SK-N-SH (cell line): ENCODE data around the gene PALM.

Experiments
- CTCF ChIP-seq: fragments of 200-600 bp; sonication (generic); IDR thresholded peaks from 2 replicates; pipeline ENCODE4 v1.6.1; 2017; ENCODE audit warnings: antibody characterized with exemption, mild to moderate bottlenecking, moderate library complexity
- JUND ChIP-seq: IDR thresholded peaks from 2 replicates; pipeline ENCODE4 v1.4.0; 2012
- REST ChIP-seq: IDR thresholded peaks from 2 replicates; pipeline ENCODE4 v1.6.1; 2012; ENCODE audit warnings: mild to moderate bottlenecking, low read depth, low read length, moderate library complexity
- USF2 ChIP-seq: fragments of 150-350 bp; IDR thresholded peaks from 2 replicates; pipeline ENCODE4 v1.6.1; 2017; ENCODE audit warnings: antibody characterized with exemption, low read length, low read depth, borderline replicate concordance

- no peak for TF ChIP-seq CTCF
- no peak for TF ChIP-seq REST
- TF ChIP-seq USF2: no peak
- no peak for TF ChIP-seq JUND
Observed at GRCh38 chr19:739998-740715, 31.4 kb downstream of the PALM start.
